DND-41 (cell line): ENCODE measurements around the gene SNRNP200.

Experiments
- ATAC-seq: fragments of 200-7000 bp; cut with Tn5 transposase; 3 replicates; pipeline ENCODE4 v1.9.1; 2021; ENCODE audit warnings: low read depth; ENCODE audit not compliant: insufficient read depth
- DNase-seq: peaks from one replicate; pipeline ENCODE4 v3.0.0-alpha.2; 2020
- H2AFZ ChIP-seq: 2 replicates; pipeline ENCODE4 v1.6.0; 2012; ENCODE audit warnings: low read depth, low read length
- H3K27ac ChIP-seq: 2 replicates; pipeline ENCODE4 v1.5.1; 2012; ENCODE audit warnings: low read length, inconsistent platforms
- H3K27me3 ChIP-seq: fragments of 200-600 bp; sonication (generic); 2 replicates; pipeline ENCODE4 v1.6.0; 2012; ENCODE audit warnings: low read length, mild to moderate bottlenecking, inconsistent platforms; ENCODE audit not compliant: insufficient read depth, poor library complexity
- H3K36me3 ChIP-seq: 2 replicates; pipeline ENCODE4 v1.5.1; 2012; ENCODE audit warnings: low read length, inconsistent platforms; ENCODE audit not compliant: insufficient read depth
- H3K4me1 ChIP-seq: 2 replicates; pipeline ENCODE4 v1.5.1; 2012; ENCODE audit warnings: mild to moderate bottlenecking, low read length; ENCODE audit not compliant: insufficient read depth
- H3K4me2 ChIP-seq: 2 replicates; pipeline ENCODE4 v1.6.0; 2012; ENCODE audit warnings: mild to moderate bottlenecking, moderate library complexity, low read length, inconsistent platforms; ENCODE audit not compliant: insufficient read depth
- H3K4me3 ChIP-seq, 2 experiments: fragments of 200-600 bp in 1 of 2; shearing (Covaris generic) in 1 of 2; 2 replicates each; pipeline ENCODE4 v1.5.1; 2012 to 2016; ENCODE audit warnings: inconsistent platforms in 2 of 2, low read length in 2 of 2, mild to moderate bottlenecking in 2 of 2, low read depth in 1 of 2, moderate library complexity in 1 of 2
- H3K79me2 ChIP-seq: 2 replicates; pipeline ENCODE4 v1.6.0; 2012; ENCODE audit warnings: low read length, inconsistent platforms; ENCODE audit not compliant: insufficient read depth
- H3K9ac ChIP-seq: 2 replicates; pipeline ENCODE4 v1.6.0; 2012; ENCODE audit warnings: low read depth, mild to moderate bottlenecking, inconsistent platforms, low read length, moderate library complexity
- H3K9me3 ChIP-seq: 2 replicates; pipeline ENCODE4 v1.5.1; 2012; ENCODE audit warnings: low read length, moderate library complexity, mild to moderate bottlenecking, inconsistent platforms; ENCODE audit not compliant: insufficient read depth, severe bottlenecking
- H4K20me1 ChIP-seq: 2 replicates; pipeline ENCODE4 v1.6.0; 2012; ENCODE audit warnings: low read length; ENCODE audit not compliant: insufficient read depth
- EZH2 ChIP-seq: IDR thresholded peaks from 3 replicates; pipeline ENCODE4 v1.6.1; 2012; ENCODE audit warnings: borderline replicate concordance, low read depth, mild to moderate bottlenecking, moderate library complexity, low read length, inconsistent platforms; ENCODE audit not compliant: severe bottlenecking
- TF ChIP-seq, protein P1 (sequence below): IDR thresholded peaks from 2 replicates; pipeline ENCODE4 v1.5.1; 2012; ENCODE audit warnings: borderline replicate concordance, low read length, moderate library complexity, mild to moderate bottlenecking; ENCODE audit not compliant: poor library complexity, severe bottlenecking; ENCODE audit errors: extremely low read depth

The SNRNP200 gene

GRCh38 chr2:96261328-96262003 is 43.9 kb downstream of the SNRNP200 start:
- H3K79me2 ChIP-seq: peaks cover 88% of the 10 kb centered on the region

DNA sequence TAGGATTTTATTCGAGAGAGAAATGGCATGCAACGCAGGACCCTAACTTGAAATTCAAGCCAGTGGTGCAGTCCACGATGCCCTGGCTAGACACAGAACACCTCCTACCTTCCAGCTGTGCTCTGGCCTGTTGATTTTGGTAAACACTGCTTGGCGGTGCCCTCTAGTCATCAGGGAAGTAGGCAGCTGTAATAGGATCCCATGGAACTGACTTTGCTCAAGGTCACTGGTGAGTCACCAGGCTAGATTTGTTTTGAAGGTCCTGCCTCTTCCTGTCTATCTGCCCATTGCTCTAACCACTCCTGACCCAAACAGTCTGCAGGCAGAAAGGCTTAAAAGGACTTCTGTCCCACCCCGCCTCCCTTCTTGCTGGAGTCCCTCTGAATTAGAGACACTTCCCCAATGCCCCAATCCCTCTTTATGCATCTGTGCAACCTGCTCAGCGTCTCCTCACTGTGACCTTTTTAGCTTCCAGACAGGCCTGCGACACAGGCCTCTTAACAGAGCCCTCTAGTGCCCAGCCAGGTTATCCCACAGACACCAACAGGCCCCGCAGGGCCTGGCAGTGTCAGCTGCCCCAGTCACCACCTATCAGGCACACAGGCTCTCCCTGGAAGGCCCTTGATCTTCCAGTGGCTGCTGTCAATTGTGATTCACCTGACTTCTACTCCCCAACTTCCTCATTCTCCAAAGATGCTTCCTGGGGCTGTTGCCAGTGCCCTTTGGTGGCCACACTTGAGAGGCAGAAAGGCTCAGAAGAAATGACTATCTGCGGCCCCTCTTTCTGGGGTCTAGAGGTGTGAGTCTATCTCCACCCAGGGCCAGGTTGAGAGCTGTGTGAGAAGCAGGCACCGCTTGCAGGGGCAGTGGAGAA is 44.7 kb downstream of the SNRNP200 start:
- Histone ChIP-seq H3K27ac (no peak overlapping the region), H3K4me2 (no peak overlapping the region), H3K9ac (no peak overlapping the region), H4K20me1 (peaks cover 50% of the 10 kb centered on the region), H3K27me3 (no peaks in the 10 kb centered on the region), H3K9me3 (no peaks in the 10 kb centered on the region), H2AFZ (no peak overlapping the region), H3K4me1 (peaks cover 18% of the 10 kb centered on the region), H3K36me3 (peaks cover 53% of the 10 kb centered on the region), H3K4me3 (no peak overlapping the region), H3K79me2 (peaks cover 82% of the 10 kb centered on the region)
- DNase-seq (peak; percentile 34), ATAC-seq (peak; percentile 29; the same call in 1 of the 3 replicates)
- no peak for TF ChIP-seq EZH2
- TF ChIP-seq, protein P1, sequence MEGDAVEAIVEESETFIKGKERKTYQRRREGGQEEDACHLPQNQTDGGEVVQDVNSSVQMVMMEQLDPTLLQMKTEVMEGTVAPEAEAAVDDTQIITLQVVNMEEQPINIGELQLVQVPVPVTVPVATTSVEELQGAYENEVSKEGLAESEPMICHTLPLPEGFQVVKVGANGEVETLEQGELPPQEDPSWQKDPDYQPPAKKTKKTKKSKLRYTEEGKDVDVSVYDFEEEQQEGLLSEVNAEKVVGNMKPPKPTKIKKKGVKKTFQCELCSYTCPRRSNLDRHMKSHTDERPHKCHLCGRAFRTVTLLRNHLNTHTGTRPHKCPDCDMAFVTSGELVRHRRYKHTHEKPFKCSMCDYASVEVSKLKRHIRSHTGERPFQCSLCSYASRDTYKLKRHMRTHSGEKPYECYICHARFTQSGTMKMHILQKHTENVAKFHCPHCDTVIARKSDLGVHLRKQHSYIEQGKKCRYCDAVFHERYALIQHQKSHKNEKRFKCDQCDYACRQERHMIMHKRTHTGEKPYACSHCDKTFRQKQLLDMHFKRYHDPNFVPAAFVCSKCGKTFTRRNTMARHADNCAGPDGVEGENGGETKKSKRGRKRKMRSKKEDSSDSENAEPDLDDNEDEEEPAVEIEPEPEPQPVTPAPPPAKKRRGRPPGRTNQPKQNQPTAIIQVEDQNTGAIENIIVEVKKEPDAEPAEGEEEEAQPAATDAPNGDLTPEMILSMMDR: peak; percentile 33

More at GRCh38 chr2:96261328-96262003, 43.9 kb downstream of the SNRNP200 start:
- Histone ChIP-seq H3K9me3 (no peaks in the 10 kb centered on the region), H2AFZ (no peak overlapping the region), H3K27ac (no peak overlapping the region), H3K4me3 (no peak overlapping the region), H3K4me2 (no peak overlapping the region), H3K4me1 (peaks cover 18% of the 10 kb centered on the region), H3K36me3 (peaks cover 54% of the 10 kb centered on the region), H4K20me1 (peaks cover 50% of the 10 kb centered on the region), H3K9ac (no peak overlapping the region), H3K27me3 (no peaks in the 10 kb centered on the region)
- ATAC-seq (no peak), DNase-seq (no peak)
- no peak for TF ChIP-seq EZH2
- TF ChIP-seq, protein P1: no peak

- H3K4me2 ChIP-seq: no peak overlapping the region
- H3K79me2 ChIP-seq: peaks cover 71% of the 10 kb centered on the region
- no peak for DNase-seq
- H2AFZ ChIP-seq: no peak overlapping the region
- H3K9me3 ChIP-seq: no peaks in the 10 kb centered on the region
- H4K20me1 ChIP-seq: peaks cover 44% of the 10 kb centered on the region
- H3K27ac ChIP-seq: no peak overlapping the region
- no peak for TF ChIP-seq EZH2
- TF ChIP-seq, protein P1: no peak
- peaks cover 62% of the 10 kb centered on the region for H3K36me3 ChIP-seq
- H3K4me1 ChIP-seq: peaks cover 12% of the 10 kb centered on the region
- no peak overlapping the region for H3K9ac ChIP-seq
- H3K4me3 ChIP-seq: no peak overlapping the region
- no peaks in the 10 kb centered on the region for H3K27me3 ChIP-seq
- no peak for ATAC-seq
These were observed 45.8 kb downstream of the SNRNP200 start for GRCh38 chr2:96259497-96259921.
